Keratinocyte (primary cell): ENCODE results near the gene SYS1. TPM values are rescaled to one million over a fixed set of nuclear protein-coding genes. Genes with fewer than 3 reads are reported as not detected.

ENCODE experiments used
- DNase-seq: peaks from one replicate; pipeline ENCODE4 v3.0.0-alpha.2; 2011; ENCODE audit warnings: low read depth, missing footprints, low spot score
- FAIRE-seq: peaks from 2 replicates; lab custom pipeline; 2011; peaks lifted over from hg19 to GRCh38; lab: Jason Lieb, UNC
- H2AFZ ChIP-seq: 2 replicates; pipeline ENCODE4 v1.6.0; 2012; ENCODE audit warnings: low read length, control low read depth, inconsistent platforms; ENCODE audit not compliant: control insufficient read depth
- H3K27ac ChIP-seq: 2 replicates; pipeline ENCODE4 v1.5.1; 2011; ENCODE audit warnings: low read length; ENCODE audit not compliant: control insufficient read depth, insufficient read depth
- H3K27me3 ChIP-seq: 3 replicates; pipeline ENCODE4 v1.6.0; 2011; ENCODE audit warnings: low read length; ENCODE audit not compliant: control insufficient read depth, insufficient read depth; ENCODE audit errors: extremely low read depth
- H3K36me3 ChIP-seq, 2 experiments: 2 replicates in 1 of 2; 3 replicates in 1 of 2; pipeline ENCODE4 v1.5.1; 2011; ENCODE audit warnings: low read length in 2 of 2, mild to moderate bottlenecking in 1 of 2; ENCODE audit not compliant: control insufficient read depth in 2 of 2, insufficient read depth in 2 of 2; ENCODE audit errors: extremely low read depth in 1 of 2
- H3K4me1 ChIP-seq: 3 replicates; pipeline ENCODE4 v1.5.1; 2011; ENCODE audit warnings: low read length; ENCODE audit not compliant: control insufficient read depth, insufficient read depth; ENCODE audit errors: extremely low read depth
- H3K4me2 ChIP-seq: 3 replicates; pipeline ENCODE4 v1.6.0; 2011; ENCODE audit warnings: low read depth, low read length; ENCODE audit not compliant: control insufficient read depth, insufficient read depth; ENCODE audit errors: extremely low read depth
- H3K4me3 ChIP-seq, 3 experiments: fragments of 200-600 bp in 1 of 3; sonication (generic) in 1 of 3; 2 replicates in 2 of 3; 3 replicates in 1 of 3; pipeline ENCODE4 v1.5.1; 2011 to 2016; ENCODE audit warnings: low read length in 3 of 3, mild to moderate bottlenecking in 3 of 3, control low read depth in 2 of 3, inconsistent platforms in 1 of 3, low read depth in 1 of 3, mixed read lengths in 1 of 3, mixed run types in 1 of 3, moderate library complexity in 1 of 3; ENCODE audit not compliant: control insufficient read depth in 2 of 3, insufficient read depth in 2 of 3; ENCODE audit errors: extremely low read depth in 1 of 3
- H3K79me2 ChIP-seq: 2 replicates; pipeline ENCODE4 v1.6.0; 2012; ENCODE audit warnings: low read length; ENCODE audit not compliant: control insufficient read depth, insufficient read depth
- H3K9ac ChIP-seq: 3 replicates; pipeline ENCODE4 v1.6.0; 2011; ENCODE audit warnings: low read length; ENCODE audit not compliant: control insufficient read depth, insufficient read depth; ENCODE audit errors: extremely low read depth
- H3K9me1 ChIP-seq: 3 replicates; pipeline ENCODE4 v1.6.0; 2011; ENCODE audit warnings: low read length; ENCODE audit not compliant: control insufficient read depth, insufficient read depth; ENCODE audit errors: extremely low read depth
- H3K9me3 ChIP-seq: 2 replicates; pipeline ENCODE4 v1.5.1; 2012; ENCODE audit warnings: low read depth, low read length; ENCODE audit not compliant: control insufficient read depth
- H4K20me1 ChIP-seq: 3 replicates; pipeline ENCODE4 v1.6.0; 2011; ENCODE audit warnings: low read length; ENCODE audit not compliant: control insufficient read depth, insufficient read depth; ENCODE audit errors: extremely low read depth
- EZH2 ChIP-seq: IDR thresholded peaks from one replicate; pipeline ENCODE4 v1.6.1; 2012; ENCODE audit warnings: inconsistent platforms, mild to moderate bottlenecking, low read length, moderate library complexity
- dilution Hi-C: fragments of 300-500 bp; cut with MboI; formaldehyde crosslinking; loops from one replicate; pipeline ENCODE4 v1.7.0; 2020; ENCODE audit warnings: low sequenced_read_pairs; ENCODE audit not compliant: extremely low pct_ligation_motif_present
- polyA plus RNA-seq, 5 experiments: library from polyadenylated mRNA; depleted of rRNA in 3 of 5; stranded (reverse) in 3 of 5; stranded (forward) in 1 of 5; unstranded in 1 of 5; fragments of >200 nt; gene quantifications; 1 replicate in 1 of 5; 2 replicates in 3 of 5; 3 replicates in 1 of 5; pipeline versions ENCODE4 v1.2.1 to v1.2.3, GENCODE V29; 2011 to 2012; ENCODE audit warnings: missing spikeins in 2 of 5, low read depth in 1 of 5, low replicate concordance in 1 of 5
- TF ChIP-seq, protein P1 (sequence below), 3 experiments: IDR thresholded peaks in 1 of 3; conservative IDR thresholded peaks in 1 of 3; optimal IDR thresholded peaks in 1 of 3; 2 replicates in 2 of 3; 3 replicates in 1 of 3; pipeline versions ENCODE3 to v1.5.1; 2011; ENCODE audit warnings: low read length in 3 of 3, mild to moderate bottlenecking in 3 of 3, moderate library complexity in 2 of 3, control low read depth in 1 of 3, inconsistent platforms in 1 of 3; ENCODE audit not compliant: insufficient read depth in 2 of 3; ENCODE audit errors: extremely low read depth in 1 of 3

SYS1 gene
- polyA plus RNA-seq, 1 donor (not counting 4 experiments of a cell fraction or from before 2014, with no cell fraction given): 16.8 TPM

- Histone ChIP-seq H3K4me3 (no peak overlapping the region), H3K4me1 (no peaks in the 10 kb centered on the region), H3K36me3 (no peaks in the 10 kb centered on the region), H3K4me2 (no peak overlapping the region), H3K9ac (no peak overlapping the region), H3K79me2 (no peaks in the 10 kb centered on the region), H3K9me3 (no peaks in the 10 kb centered on the region), H4K20me1 (no peaks in the 10 kb centered on the region), H3K27me3 (no peaks in the 10 kb centered on the region), H3K27ac (no peak overlapping the region), H2AFZ (no peak overlapping the region), H3K9me1 (no peaks in the 10 kb centered on the region)
- no peak for TF ChIP-seq EZH2
- TF ChIP-seq, protein P1, sequence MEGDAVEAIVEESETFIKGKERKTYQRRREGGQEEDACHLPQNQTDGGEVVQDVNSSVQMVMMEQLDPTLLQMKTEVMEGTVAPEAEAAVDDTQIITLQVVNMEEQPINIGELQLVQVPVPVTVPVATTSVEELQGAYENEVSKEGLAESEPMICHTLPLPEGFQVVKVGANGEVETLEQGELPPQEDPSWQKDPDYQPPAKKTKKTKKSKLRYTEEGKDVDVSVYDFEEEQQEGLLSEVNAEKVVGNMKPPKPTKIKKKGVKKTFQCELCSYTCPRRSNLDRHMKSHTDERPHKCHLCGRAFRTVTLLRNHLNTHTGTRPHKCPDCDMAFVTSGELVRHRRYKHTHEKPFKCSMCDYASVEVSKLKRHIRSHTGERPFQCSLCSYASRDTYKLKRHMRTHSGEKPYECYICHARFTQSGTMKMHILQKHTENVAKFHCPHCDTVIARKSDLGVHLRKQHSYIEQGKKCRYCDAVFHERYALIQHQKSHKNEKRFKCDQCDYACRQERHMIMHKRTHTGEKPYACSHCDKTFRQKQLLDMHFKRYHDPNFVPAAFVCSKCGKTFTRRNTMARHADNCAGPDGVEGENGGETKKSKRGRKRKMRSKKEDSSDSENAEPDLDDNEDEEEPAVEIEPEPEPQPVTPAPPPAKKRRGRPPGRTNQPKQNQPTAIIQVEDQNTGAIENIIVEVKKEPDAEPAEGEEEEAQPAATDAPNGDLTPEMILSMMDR (optimal IDR thresholded peaks at IDR 0.05 in 1 of 3, IDR thresholded peaks at IDR 0.05 in 1 of 3, conservative IDR thresholded peaks at IDR 0.05 in 1 of 3; ENCODE audit: extremely low read depth in 1 of 3, insufficient read depth in 2 of 3, low read length in 3 of 3): no peak
- no peak for DNase-seq
- no peak for FAIRE-seq
- dilution Hi-C loops: no loop called here
Measured at GRCh38 chr20:45394221-45395113, 31.5 kb downstream of the SYS1 start.

- no peaks in the 10 kb centered on the region for H3K9me3 ChIP-seq
- H3K79me2 ChIP-seq: no peaks in the 10 kb centered on the region
- no peaks in the 10 kb centered on the region for H3K9me1 ChIP-seq
- no peaks in the 10 kb centered on the region for H3K27me3 ChIP-seq
- H4K20me1 ChIP-seq: no peaks in the 10 kb centered on the region
- TF ChIP-seq, protein P1 (optimal IDR thresholded peaks at IDR 0.05 in 1 of 3, IDR thresholded peaks at IDR 0.05 in 1 of 3, conservative IDR thresholded peaks at IDR 0.05 in 1 of 3; ENCODE audit: extremely low read depth in 1 of 3, insufficient read depth in 2 of 3, low read length in 3 of 3): no peak
- TF ChIP-seq EZH2: no peak
- DNase-seq (no peak), FAIRE-seq (no peak)
- no peaks in the 10 kb centered on the region for H3K36me3 ChIP-seq
- no peaks in the 10 kb centered on the region for H3K4me1 ChIP-seq
- H3K9ac ChIP-seq: no peak overlapping the region
- H3K4me3 ChIP-seq: no peak overlapping the region
- no peak overlapping the region for H3K4me2 ChIP-seq
- dilution Hi-C loops: no loop called here
- H3K27ac ChIP-seq: no peak overlapping the region
- no peak overlapping the region for H2AFZ ChIP-seq
Measured at GRCh38 chr20:45395114-45395415, 32.1 kb downstream of the SYS1 start.
